K562 (cell line): Measurements from ENCODE around the gene CTF1. TPM values are rescaled to one million over a fixed set of nuclear protein-coding genes. Genes with fewer than 3 reads are reported as not detected.

Experiments
- BDP1 ChIP-seq: IDR thresholded peaks from 3 replicates; pipeline ENCODE4 v1.6.1; 2011; ENCODE audit not compliant: insufficient read length, insufficient read depth
- CEBPB ChIP-seq: fragments of 450-650 bp; IDR thresholded peaks from 2 replicates; pipeline ENCODE4 v1.6.1; 2016; ENCODE audit warnings: missing genetic modification characterization, missing compliant biosample characterization
- ETV5 ChIP-seq: sonication (generic); formaldehyde crosslinking; IDR thresholded peaks from 2 replicates; pipeline ENCODE4 v1.4.0; 2020; ENCODE audit warnings: low read depth, mild to moderate bottlenecking, missing genetic modification reagents
- FOXJ2 ChIP-seq: fragments of 200-800 bp; sonication (Bioruptor generic); IDR thresholded peaks from 2 replicates; pipeline ENCODE4 v1.6.1; 2016; ENCODE audit warnings: missing genetic modification characterization, missing compliant biosample characterization
- GATA2 ChIP-seq: sonication (generic); formaldehyde crosslinking; IDR thresholded peaks from 2 replicates; pipeline ENCODE4 v1.4.0; 2020; ENCODE audit warnings: mild to moderate bottlenecking, missing genetic modification reagents
- HDAC2 ChIP-seq: fragments of 450-650 bp; IDR thresholded peaks from 2 replicates; pipeline ENCODE4 v1.6.1; 2016; ENCODE audit warnings: mild to moderate bottlenecking
- ID3 ChIP-seq, 2 experiments: fragments of 250-450 bp in 1 of 2; fragments of 450-650 bp in 1 of 2; sonication (Bioruptor Pico) in 1 of 2; IDR thresholded peaks; 2 replicates each; pipeline versions ENCODE4 v1.6.1 to v1.8.0; 2016 to 2021; ENCODE audit warnings: mild to moderate bottlenecking in 2 of 2, moderate library complexity in 2 of 2, missing compliant biosample characterization in 1 of 2, missing genetic modification characterization in 1 of 2
- KDM5B ChIP-seq: fragments of 200-600 bp; sonication (generic); IDR thresholded peaks from 2 replicates; pipeline ENCODE4 v1.6.1; 2012; ENCODE audit warnings: low read depth, mild to moderate bottlenecking, moderate library complexity, low read length, control low read depth, inconsistent platforms; ENCODE audit not compliant: insufficient replicate concordance
- PCBP2 ChIP-seq: fragments of 200-400 bp; formaldehyde crosslinking; IDR thresholded peaks from 2 replicates; pipeline ENCODE4 v1.6.1; 2018; ENCODE audit warnings: low read length, low read depth, mild to moderate bottlenecking, moderate library complexity; ENCODE audit not compliant: poor library complexity, severe bottlenecking
- RBM39 ChIP-seq: fragments of 200-400 bp; formaldehyde crosslinking; optimal IDR thresholded peaks from 2 replicates; pipeline ENCODE3; 2018; ENCODE audit warnings: low read depth, low read length
- SMAD4 ChIP-seq: fragments of 250-450 bp; sonication (Bioruptor Pico); conservative IDR thresholded peaks from 2 replicates; pipeline ENCODE4 v1.8.0; 2021; ENCODE audit warnings: inconsistent platforms, mild to moderate bottlenecking, moderate library complexity
- TAF15 ChIP-seq: fragments of 200-400 bp; formaldehyde crosslinking; IDR thresholded peaks from 2 replicates; pipeline ENCODE4 v1.6.1; 2017; ENCODE audit warnings: mild to moderate bottlenecking, low read depth, low read length, moderate library complexity
- ZNF407 ChIP-seq: fragments of 450-650 bp; IDR thresholded peaks from 2 replicates; pipeline ENCODE4 v1.6.1; 2016; ENCODE audit warnings: low read depth
- polyA plus RNA-seq, 8 experiments: library from polyadenylated mRNA; depleted of rRNA in 4 of 8; stranded (reverse) in 5 of 8; unstranded in 3 of 8; fragments of >200 nt; fragmentation: Nextera tagmentation in 2 of 8; fragmentation: Illumina TruSeq in 1 of 8; extraction: Ambion mirVana in 2 of 8; extraction: Trizol in 1 of 8; gene quantifications; 2 replicates each; pipeline versions ENCODE4 v1.2.1 to v1.2.3, GENCODE V29; 2011 to 2014; ENCODE audit warnings: inconsistent platforms in 1 of 8, missing spikeins in 1 of 8
- total RNA-seq, 7 experiments: library from RNA; depleted of rRNA in 6 of 7; stranded (reverse); fragments of >200 nt in 6 of 7; fragmentation: Illumina TruSeq in 2 of 7; extraction: Trizol in 2 of 7; gene quantifications; 2 replicates each; pipeline versions ENCODE4 v1.2.1 to v1.2.3, GENCODE V29; 2011 to 2021; ENCODE audit warnings: low replicate concordance in 1 of 7
- TF ChIP-seq, protein P1 (sequence below): sonication (generic); formaldehyde crosslinking; IDR thresholded peaks from 2 replicates; pipeline ENCODE4 v1.8.0; 2022; ENCODE audit warnings: mild to moderate bottlenecking, missing genetic modification reagents

CTF1 gene
- total and polyA plus RNA-seq, 9 of the 15 experiments (the other 6 are each of a cell fraction or from before 2014, with no cell fraction given): 0.24 to 2.5 (median 0.44) TPM

DNA sequence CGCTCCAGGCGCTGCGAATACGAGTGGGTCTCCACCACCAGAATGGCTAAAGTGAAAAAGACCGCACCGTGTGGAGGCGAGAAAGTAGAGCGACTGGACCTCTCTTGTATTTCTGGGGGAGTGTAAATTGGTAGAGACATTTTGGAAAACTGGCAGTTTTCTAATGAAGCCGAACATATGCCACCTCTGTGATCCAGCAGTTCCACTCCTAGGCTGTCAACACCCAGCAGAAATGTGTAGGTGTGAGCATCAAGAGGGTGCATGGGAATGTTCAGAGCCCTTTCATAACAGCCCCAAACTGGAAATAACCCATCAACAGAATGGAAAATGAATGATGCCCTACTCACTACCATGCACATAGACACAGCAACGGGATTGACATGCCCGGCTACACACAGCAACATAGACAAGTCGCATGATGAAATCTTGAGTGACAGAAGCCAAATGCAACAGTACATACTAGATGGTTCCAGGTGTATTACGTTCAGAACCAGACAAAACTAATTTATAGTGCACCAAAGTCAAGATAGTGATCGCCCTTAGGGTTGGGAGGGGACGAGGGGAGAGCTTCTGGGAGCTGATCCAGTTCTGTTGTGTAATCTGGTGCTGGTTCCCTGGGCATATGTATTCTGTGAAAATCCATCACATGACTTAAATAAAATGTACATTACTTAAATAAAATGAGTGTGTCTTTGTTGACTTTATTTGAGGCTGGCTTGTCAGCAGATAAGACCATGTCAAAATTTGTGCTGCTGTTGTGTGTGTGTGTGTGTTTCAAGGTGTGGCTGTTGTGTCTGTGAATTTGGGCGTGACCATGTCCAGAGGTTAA, 1.7 kb upstream of the CTF1 start (continued):
- TF ChIP-seq RBM39 (peak; percentile 66), GATA2 (CRISPR knock-in tag) (peak; percentile 20; the same call in 1 of the 2 replicates), ETV5 (CRISPR knock-in tag) (0 out of 2 replicates have a peak, but pooled peaks have one; percentile 45), ZNF407 (no peak), CEBPB (tag) (peak; percentile 81), BDP1 (no peak), FOXJ2 (tag) (no peak), ID3 (CRISPR knock-in tag; IDR thresholded peaks at IDR 0.05) (no peak), ID3 (tag; IDR thresholded peaks at IDR 0.05) (0 out of 2 replicates have a peak, but pooled peaks have one; percentile 2), SMAD4 (0 out of 2 replicates have a peak, but pooled peaks have one; percentile 39), KDM5B (peak; percentile 17), TAF15 (no peak), PCBP2 (no peak), HDAC2 (0 out of 2 replicates have a peak, but pooled peaks have one; percentile 4)
- TF ChIP-seq, protein P1, sequence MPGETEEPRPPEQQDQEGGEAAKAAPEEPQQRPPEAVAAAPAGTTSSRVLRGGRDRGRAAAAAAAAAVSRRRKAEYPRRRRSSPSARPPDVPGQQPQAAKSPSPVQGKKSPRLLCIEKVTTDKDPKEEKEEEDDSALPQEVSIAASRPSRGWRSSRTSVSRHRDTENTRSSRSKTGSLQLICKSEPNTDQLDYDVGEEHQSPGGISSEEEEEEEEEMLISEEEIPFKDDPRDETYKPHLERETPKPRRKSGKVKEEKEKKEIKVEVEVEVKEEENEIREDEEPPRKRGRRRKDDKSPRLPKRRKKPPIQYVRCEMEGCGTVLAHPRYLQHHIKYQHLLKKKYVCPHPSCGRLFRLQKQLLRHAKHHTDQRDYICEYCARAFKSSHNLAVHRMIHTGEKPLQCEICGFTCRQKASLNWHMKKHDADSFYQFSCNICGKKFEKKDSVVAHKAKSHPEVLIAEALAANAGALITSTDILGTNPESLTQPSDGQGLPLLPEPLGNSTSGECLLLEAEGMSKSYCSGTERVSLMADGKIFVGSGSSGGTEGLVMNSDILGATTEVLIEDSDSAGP (CRISPR knock-in tag): no peak
